Measurements from ENCODE around the gene PUM1.

The PUM1 gene

DNA sequence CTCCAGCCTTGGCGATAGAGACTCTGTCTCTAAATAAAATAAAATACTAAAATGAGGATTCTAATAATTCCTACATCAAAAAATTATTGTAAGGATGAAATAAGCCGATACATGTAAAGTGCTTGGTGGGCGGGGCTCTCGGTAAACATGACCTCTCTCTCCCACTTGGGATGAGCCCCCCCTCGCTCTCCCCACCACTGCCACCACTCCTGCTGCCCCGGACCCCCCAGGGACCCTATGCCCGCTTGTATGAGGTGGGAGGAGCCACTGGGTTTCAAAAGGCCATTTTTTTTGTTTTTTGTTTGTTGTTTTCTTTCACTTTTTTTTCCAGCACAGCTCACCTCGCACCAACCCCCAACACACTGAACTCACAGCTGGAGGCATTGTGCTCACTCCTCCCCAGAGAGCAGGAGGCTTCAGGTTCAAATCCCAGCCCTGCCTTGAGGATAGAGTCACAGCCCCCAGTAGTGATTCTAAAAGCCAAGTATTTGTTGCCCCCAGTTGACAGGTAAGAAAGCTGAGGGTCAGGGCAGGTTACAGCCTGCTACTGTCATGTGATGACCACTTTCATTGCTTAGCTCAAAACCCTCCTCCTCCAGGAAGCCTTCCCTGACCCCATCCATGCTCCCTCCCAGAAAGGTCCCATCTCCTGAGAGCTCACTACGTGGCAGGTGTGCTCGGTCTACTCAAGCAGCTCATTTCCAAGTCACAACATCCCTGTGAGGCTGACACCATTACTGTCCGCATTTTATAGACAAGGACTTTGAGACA is 161.1 kb downstream of the PUM1 start:
- DNase-seq (ENCODE audit: low spot score), result no peak

DNA sequence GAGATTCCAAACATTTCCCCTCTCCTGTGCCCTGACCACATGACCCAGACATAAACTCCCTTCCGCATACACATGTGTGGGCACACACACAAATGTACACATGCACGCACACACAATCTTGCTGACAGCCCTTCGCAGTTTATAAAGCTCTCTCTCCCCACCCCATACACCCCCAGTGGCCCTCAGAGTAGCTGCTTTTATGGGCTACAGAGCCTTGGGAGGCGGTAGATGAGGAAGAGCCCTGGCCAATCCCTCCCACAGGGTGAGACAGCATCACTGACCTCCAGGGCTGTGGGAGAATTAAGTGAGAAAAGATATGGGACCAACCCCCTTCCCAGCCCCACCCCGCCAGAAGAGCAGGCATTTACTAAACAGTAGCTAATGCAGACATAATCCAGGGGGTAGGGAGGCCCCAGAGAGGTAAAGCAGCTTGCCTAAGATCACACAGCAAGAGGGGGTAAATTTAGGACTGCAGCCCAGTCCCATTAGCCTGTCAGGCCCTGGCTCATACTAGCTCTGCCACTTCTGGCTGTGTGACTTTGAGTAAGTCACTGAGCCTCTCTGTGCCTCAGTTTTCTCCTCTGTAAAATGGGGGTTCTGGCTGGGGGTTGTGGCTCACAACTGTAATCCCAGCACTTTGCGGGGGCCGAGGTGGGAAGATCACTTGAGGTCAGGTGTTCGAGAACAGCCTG is 162.0 kb downstream of the PUM1 start:
- no peak for DNase-seq (ENCODE audit: low spot score)

DNA sequence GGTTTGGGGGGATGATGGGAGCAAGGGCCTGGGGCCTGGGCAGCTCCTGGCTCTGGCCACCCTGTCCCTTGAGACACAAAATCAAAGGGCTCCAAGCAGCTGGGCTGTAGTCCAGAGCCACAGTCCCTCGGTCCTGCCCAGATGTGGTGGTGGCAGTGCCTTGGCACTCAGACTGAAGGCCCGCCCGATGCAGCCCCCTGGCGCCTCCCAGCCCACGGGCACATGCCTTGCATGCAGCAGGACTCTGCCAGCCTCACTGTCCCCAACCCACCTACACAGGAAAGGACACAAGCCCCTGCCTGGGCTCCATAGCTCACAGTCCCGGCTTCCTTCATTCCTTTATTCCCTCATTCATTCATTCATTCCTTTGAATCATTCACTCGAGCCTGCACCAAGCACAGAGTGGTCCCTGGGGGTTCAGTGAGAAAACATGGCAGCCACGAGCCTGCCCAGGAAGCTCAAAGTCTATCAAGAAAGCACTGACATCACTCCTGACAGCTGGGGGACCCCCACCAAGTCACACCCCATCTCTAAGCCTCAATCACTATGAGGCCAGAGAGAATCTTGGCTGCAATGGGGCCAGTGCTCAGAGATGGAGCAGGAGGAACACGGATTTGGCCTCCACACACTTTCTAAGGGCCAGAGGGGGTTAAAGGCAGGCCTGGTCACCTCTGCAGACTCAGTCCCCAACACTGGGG is 162.8 kb downstream of the PUM1 start:
- DNase-seq (ENCODE audit: low spot score), result no peak

DNA sequence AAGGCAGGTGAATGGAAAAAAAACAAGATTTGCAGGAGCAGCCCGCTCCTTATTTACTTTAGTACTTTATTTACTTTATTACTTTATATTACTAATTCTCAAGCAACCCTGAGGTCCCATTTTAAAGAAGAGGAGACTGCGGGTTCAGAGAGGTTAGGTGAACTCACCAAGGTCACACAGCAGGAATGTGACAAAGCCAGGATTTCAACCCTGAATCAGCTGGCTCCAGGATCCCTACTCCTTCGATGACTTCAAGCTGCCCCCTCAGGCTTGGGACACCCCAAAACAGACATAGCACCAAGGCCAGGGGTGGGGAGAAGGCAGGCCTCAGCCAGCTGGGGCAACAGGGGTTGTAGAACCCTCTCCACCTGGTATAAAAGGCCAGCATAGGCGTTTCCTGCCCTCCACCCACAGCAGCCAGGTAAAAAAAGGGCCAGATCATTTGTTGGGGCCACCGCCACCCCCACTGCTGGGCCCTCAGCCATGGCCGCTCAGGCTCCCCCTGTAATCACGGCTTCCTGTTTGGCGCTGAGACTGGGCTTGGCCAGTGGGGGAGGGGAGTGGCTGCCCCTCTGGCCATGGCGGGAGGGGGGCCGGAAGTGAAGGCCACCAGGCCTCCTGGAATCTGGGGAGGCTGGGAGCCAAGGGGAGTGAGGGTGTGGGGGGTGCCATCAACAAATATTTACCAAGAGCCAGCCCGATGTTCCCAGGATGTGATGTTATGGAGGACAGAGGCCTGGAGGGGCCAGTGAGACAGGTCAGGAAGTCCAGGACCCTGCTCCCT is 163.5 kb downstream of the PUM1 start:
- no peak for DNase-seq (ENCODE audit: low spot score)

DNA sequence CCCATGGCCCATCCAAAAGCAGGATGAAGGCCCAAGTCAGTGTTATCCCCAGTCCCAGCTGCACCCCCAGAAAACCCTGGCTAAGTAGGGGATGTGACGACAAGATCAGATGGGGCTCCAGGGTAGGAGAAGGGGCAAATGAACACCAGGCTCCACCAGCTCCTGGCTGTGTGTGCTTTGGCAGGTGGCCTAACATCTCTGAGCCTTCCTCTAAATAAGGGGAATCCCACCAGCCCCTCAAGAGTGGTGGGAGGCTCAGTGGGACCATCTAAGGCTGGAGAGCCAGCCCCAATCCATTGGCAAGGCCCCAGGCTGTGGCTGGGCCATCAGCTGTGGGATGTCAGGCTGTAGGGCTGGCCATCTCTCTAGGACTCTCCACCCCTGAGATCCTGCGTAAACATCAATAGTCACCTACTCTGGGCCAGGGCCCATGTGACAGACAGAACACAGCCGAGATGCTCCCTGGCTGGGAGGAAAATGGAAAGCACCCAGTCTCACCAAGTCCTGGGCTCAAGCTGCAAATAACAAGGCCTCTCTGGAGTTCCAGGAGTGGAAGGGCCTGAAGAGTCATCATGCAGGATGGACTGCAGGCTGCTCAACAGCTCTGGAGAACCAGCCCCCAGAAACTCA is 164.5 kb downstream of the PUM1 start:
- DNase-seq (ENCODE audit: low spot score), result no peak

DNA sequence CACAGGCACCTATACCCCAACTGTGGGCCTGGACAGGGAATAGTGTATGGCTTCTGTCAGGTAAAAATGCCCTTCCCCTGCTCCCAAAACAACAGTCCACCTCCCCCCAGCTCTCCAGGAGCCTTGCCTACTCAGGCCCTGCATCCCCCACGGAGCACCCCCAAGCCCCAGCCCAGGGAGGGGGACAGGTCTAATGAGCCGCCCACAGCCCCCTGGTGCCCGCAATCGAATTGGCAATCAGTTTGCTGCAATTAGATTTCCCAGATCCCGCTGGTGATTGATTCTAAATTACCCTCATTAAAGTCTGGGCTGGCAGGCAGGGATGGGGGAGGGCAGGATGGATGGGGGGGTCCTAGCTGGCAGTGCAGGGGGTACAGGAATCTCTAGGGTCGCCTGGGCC is 165.0 kb downstream of the PUM1 start:
- DNase-seq (ENCODE audit: low spot score), result no peak

DNA sequence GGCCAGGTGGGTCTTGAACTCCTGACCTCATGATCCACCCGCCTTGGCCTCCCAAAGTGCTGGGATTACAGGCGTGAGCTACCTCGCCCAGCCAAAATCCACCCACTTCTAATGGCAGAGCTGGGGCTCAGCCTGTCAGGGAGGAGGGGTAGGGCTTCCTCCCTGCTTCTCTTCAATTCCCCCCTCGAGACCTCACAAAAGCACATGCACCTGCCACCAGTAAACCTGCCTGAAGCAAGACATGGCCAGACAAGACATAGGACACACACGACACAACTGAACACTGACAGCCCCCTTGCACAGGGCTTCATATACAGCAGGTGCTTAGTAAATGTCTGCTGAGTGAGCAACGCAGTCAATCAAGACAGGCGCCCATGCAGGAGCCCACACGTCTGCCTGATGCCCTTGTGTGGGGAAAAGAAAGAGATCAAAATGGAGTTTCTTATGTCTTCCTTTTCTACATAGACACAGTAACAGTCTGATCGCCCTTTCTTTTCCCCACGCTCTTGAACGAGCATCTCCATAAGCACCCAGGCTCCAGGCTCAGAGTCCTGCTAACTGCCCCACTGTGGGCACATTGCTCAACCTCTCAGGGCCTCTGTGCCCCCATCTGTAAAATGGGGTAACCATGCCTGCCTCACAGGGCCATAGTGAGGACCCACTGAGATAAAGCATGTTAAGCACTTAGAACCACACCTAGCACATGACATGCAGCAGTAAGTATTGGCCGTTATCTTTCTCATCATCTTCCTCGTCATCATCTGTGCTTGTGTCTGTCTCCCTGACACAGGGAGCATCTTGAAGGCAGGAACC is 165.7 kb downstream of the PUM1 start:
- no peak for DNase-seq (ENCODE audit: low spot score)

DNA sequence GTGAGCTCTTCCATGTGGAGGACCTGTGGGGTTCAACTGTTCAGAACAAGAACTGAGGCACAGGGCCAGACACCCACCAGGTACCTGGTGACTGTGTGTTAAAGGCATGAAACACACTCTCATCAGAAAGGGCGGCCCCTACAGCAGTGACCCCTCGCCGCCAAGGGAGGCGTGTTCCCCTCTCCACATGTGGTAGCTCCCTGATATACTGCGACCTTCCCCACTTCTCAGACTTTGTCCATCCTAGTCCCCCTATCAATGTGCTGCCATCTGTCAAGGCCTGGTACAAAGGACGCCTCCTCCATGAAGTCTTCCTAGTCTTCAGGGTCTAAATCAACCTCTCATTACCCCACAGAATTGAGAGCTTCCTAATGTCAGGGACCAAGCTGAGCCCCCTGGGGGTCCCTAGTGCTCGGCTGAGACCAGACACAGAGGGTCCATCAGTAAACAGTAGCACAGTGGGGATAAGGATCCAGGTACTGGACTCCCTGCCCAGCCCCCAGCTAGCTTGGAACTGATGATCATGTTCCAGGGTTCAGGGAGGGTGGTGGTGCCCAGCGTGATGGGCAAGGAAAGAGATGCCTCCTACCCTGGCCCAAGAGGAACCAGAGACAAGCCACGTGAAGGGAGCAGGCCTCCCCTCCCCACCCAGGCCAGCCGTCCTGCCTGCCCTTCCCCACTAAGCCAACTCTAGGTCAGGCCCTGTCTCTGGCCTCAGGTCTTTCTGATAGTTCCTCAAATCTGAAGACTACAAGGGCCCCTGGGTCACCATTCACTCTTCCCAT is 167.3 kb downstream of the PUM1 start:
- no peak for DNase-seq (ENCODE audit: low spot score)

DNA sequence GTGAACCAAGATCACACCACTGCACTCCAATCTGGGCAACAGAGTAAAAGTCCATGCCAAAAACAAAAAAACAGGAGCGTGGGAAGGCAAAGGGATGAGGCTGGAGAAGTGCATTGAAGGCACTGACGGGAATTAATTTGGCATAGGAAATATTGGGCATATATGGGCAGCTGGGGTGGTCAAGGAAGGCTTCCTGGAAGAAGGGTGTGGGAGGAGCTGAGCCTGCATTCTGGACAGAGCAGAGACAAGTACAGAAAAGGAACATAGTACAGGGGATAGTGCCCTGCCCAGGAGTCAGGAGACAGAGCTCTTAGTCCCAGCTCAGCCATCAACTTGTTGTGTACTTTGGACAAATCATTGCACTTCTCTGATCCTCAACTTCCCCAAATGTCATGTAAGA is 168.6 kb downstream of the PUM1 start:
- no peak for DNase-seq (ENCODE audit: low spot score)

DNA sequence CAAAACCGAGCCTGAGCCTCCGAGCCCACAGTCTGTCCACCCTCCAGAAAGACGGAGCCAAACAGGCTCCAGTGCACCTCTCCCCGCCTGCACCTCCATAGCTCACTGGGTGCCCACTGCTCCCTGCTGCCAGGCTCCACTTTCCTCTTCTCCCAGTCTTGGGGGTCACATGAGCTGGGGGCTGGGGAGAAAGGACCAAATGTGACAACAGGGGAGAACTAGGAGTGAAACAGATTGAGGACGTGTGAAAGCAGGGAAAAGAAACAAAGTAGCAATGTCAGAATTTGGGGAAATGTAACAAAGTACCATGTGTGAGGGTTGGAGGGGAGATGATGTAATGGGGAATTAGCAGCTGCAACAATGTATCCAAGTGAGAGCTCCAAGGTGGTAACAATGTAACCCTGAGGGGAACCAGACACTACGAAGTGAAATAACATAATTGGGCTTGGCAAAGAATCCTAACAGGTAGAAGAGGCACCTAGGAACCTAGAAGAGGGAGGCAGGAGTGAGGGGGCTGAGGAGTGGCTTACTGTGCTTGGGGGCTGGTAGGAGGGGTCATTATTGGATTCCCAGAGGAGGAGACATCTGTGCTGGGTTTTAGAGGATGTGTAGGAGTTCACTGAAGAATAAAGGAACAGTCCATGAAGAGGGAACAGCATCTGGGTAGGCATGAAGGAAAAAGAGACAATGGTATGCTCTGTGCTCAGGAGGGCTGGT is 169.4 kb downstream of the PUM1 start:
- no peak for DNase-seq (ENCODE audit: low spot score)

DNA sequence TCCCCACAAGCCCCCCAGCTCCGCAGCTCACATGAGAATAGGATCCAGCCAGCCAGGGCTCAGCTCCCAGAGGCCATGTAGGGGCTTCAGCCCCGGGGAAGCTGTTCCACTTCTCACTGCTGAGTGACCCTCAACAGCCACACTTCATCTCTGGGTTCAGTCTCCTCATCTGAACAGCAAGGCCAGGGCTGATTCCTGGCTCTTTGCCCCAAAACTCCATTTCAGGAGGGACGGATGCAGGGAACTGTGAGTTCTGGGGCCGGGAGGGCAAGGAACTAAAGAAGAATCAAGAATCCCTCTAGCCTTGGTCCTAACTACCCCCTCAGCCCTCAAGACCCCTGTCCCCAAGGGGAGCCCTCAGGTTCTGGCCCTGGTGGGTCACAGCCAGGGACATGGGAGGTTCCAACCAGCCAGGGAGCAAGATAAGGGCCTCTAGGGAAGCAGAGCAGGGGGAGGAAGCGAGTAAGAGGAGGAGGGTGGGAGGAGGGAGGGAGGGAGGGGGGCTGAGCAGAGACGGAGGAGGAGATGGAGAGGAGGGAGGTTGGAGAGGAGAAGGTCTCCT is 170.1 kb downstream of the PUM1 start:
- DNase-seq (ENCODE audit: low spot score), result no peak

DNA sequence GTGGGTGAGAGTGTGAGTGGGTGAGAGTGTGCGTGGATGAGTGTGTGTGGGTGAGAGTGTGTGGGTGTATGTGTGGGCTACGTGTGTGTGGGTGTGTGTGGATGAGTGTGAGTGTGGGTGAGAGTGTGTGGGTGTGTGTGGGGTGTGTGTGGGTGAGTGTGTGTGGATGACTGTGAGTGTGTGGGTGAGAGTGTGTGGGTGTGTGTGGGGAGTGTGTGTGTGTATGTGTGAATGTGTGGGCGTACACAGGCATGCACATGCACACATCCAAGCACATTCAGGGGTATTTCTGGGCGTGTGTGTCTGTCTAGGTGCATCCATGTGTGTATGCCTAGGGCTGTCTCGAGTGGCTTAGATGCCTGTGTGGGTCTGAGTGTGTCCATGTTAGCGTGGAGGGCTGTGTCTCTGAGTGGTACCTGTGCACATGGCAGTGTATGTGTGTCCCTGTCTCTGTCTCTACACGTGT is 171.0 kb downstream of the PUM1 start:
- no peak for DNase-seq (ENCODE audit: low spot score)

DNA sequence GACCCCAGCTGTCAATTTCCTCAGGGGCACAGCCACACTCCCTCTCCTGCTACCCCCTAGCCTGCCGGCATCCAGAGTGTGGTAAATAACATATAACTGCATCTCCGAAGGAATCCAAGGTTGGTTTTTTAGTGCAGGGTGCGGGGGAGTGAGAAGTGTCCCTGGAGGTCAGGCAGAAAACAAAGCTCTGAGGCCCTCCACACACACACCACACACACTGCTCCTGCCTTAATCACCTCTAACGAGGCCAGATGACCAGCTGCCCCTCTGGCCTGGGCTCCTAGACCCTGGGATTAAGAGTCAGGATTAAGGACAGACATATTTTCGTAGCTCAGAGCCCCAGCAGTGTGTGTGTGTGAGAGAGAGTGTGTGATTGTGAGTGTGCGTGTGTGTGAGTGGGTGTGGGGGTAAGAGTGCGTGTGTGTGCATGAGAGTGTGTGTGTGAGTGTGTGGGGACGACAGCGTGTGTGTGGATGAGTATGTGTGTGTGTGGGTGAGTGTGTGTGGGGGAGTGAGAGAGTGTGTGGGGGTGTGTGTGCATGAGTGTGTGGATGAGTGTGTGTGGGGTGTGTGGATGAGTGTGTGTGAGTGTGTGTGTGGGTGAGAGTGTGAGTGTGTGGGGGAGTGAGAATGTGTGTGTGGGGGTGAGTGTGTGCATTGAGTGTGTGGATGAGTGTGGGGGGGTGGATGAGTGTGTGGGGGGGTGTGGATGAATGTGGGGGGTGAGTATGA is 171.6 kb downstream of the PUM1 start:
- DNase-seq (ENCODE audit: low spot score), result no peak

DNA sequence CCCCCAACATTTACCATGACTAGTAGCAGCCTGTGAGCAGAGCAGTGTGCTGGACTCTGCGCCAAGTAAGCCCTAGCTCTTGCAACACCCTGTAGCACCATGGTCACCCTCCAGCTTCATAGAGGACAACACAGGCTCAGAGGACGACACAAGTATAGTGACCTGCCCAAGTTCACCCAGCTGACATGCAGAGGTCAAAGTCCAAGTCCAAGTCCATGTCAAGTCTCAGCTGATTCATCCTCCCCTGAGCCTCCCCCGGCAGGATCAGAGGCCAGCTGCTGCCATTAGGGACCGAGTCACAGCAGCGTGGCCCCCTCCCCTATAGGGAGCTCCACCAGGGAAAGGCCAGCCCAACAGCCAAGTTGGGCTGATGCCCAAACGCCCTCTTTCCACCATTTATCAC is 172.8 kb downstream of the PUM1 start:
- no peak for DNase-seq (ENCODE audit: low spot score)

DNA sequence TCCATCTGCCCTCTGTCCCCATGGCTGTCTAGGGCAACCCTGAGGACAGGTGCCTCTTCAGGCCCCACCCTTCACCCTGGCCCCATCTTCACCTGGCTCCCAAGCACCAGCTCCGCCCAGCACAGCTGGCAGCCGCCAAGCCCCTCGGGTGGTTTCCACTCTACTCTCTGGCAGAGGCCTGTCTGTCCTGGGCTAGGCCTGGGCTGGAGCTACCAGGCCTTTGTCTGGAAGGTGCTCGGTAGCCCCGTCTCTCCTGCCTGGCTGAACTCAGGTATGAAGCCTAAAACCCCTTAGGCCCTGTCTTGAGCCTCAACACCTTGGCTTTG is 174.3 kb downstream of the PUM1 start:
- no peak for DNase-seq (ENCODE audit: low spot score)

DNA sequence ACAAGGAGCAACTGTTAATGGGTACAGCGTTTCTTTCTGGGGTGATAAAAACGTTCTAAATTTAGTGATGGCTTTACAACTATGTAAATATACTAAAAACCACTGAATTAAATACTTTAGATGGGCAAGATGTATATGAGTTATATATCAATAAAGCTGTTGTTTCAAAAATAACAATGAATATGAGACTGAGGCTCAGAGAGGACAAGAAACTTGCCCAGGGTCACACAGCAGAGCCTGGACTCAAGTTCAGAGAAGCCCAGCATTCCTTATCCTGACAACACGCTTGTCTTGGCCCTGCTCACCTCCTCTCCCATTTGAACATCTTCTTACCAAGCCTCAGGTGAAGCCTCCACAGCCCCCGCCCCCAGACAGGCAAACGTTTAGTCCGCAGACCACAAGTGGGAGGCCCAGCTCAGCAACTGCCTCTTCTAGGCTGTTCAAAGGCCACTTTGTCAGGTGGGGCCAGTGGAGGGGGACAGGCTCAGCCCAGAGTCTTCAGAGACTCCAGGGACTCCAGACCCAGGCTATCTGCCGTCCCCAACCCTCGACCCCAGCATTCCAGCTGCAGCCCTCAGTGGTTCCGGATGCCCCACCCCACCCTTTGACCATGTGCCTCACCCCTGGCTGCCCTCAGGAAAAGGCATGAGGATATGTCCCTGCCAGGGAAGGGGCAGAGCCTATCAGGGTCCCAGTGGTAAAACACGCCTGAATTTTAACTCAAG is 174.9 kb downstream of the PUM1 start:
- no peak for DNase-seq (ENCODE audit: low spot score)

DNA sequence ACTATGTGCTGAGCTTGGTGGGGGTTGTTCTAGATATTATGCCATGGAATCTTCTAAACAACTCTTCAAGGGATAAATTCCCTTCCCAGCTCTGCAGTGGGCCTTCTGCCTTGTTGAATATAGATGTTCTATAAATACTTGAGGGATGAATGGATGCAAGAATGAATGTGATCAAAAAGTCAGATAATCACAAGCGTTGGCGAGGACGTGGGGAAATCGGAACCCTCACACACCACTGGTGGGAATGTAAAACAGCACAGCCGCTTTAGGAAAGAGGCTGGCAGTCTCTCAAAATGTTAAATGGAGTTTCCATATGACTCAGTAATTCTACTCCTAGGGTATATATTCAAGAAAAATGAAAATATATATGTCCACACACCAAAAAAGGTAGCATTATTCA is 176.0 kb downstream of the PUM1 start:
- DNase-seq (ENCODE audit: low spot score), result no peak

DNA sequence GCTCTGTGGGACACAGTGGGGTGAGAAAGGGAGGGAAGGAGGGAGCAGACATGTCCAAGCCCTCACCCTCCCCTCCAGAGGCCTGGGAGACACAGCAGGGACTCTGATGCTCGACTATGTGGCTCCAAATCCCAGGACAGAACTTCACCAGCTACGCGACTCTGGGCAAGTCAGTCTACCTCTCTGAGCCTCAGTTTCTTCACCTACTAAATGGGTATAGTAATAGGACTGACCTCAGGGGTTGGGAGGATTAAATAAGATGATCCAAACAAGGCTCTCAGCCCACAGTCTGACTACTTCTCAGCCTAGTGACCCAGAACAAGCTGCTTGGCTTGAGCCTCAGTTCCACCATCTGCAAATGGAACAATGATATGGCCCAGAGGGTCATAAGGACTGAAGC is 176.5 kb downstream of the PUM1 start:
- DNase-seq (ENCODE audit: low spot score), result no peak
